ENCODE results near the gene HNRNPD. TPM values are rescaled to one million over a fixed set of nuclear protein-coding genes. Genes with fewer than 3 reads are reported as not detected.

The HNRNPD gene
- polyA plus RNA-seq, 2 of the 4 experiments (the other 2 are of a cell fraction): 125 to 434 TPM

DNA sequence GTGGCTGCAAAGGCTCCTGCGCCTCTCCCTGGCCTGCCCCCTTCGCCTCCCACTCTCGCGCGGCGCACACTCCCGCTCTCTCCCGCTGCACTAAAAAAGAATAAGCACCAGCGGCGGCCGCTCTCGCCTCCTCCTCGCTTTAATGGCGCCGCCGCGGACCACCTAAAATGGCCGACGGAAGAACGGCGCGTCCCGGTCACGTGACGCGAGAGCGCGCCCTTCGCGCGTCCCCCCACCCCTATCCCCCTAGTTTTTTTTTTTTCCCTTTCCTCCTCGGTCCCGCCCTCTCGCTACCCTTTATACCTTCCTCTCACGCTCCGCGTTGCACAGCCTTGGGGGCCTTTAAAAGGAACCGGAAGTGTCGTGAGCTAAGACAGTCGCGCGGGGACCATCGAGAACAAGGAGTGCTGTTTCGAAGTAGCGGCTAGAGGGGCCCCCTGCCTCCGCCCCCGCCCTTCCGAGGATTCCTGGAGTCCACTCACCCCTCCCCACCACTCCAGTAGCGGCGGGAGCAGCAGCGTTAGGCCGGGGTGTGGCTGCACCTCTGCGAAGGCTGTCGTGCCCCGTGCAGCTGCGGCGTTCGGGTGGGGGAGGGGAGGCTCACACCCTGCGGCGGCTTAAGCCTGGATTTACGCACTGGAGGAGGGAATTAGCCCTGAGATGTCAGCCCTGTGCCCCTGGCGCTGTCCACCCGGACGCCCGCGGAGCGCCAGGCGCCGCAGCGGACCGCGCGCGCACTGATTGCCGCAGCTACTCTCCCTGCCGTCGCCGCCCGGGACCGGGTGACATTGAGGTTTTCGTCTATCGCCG lies at the start of gene HNRNPD (continued):
- TF ChIP-seq POLR2AphosphoS2 (conservative IDR thresholded peaks at IDR 0.05; ENCODE audit: low read length): no peak

DNA sequence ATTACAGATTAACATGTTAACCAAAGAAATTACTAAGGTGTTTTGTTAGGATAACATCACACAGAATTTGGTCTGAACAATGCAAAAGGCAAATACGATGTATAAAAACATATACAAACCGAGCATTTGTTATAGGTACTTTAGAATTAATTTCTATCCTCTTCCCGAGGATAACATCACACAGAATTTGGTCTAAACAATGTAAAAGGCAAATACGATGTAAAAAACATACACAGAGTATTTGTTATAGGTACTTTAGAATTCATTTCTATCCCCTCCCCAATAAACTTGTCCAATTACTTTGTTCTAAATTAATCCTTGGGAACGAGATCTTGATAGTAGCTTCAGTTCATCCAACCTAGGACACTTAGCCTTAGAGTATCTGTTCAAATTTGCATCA lies 48.8 kb upstream of the HNRNPD start:
- no peak for DNase-seq (ENCODE audit: low read depth in 1 of 2, low spot score in 1 of 2)
- CTCF ChIA-PET: interaction anchor here (1.0 kb wide), 1 partner anchor 41 kb away, joined by 3 read pairs; no protein-coding TSS in a partner anchor
- 86% methylated on average over 5 of the region's 5 CpGs for WGBS (ENCODE audit: missing lambda C conversion rate)
- peak in 1 of 2 experiments; percentile 4; a peak in 3 of 6 replicates for ATAC-seq
- Histone ChIP-seq H3K4me3 (no peak overlapping the region), H3K9me3 (no peaks in the 10 kb centered on the region), H3K4me2 (no peak overlapping the region), H3K27ac (no peak overlapping the region), H3K4me1 (peaks cover 40% of the 10 kb centered on the region)
- POLR2A ChIA-PET: interaction anchor here (1.6 kb wide), 1 partner anchor 48 kb away, joined by 7 read pairs; the partner anchor contains the start of gene HNRNPD
- FAIRE-seq: no peak
- peak; percentile 49; the same call in 1 of the 2 replicates for TF ChIP-seq TFCP2L1 (CRISPR knock-in tag; IDR thresholded peaks at IDR 0.05)
- 0 out of 2 replicates have a peak, but pooled peaks have one; percentile 4 for TF ChIP-seq RARB (CRISPR knock-in tag; IDR thresholded peaks at IDR 0.05)
- no peak for TF ChIP-seq ATOH8 (CRISPR knock-in tag; IDR thresholded peaks at IDR 0.05; ENCODE audit: low read depth)
- no peak for TF ChIP-seq CBX8 (IDR thresholded peaks at IDR 0.05)

GRCh38 chr4:82421796-82422560 lies 48.2 kb upstream of the HNRNPD start:
- CTCF ChIA-PET: interaction anchor here (0.6 to 1.0 kb wide), 2 partner anchors 41 to 49 kb away, joined by 3 to 4 read pairs; no protein-coding TSS in a partner anchor
- no peak for FAIRE-seq
- TF ChIP-seq POLR2AphosphoS2 (conservative IDR thresholded peaks at IDR 0.05; ENCODE audit: low read length) (0 out of 2 replicates have a peak, but pooled peaks have one; percentile 58), FOSB (CRISPR knock-in tag; IDR thresholded peaks at IDR 0.05) (peak; percentile 34; the same call in 1 of the 2 replicates), TP53 (CRISPR knock-in tag; IDR thresholded peaks at IDR 0.05) (0 out of 2 replicates have a peak, but pooled peaks have one; percentile 12), JUN (IDR thresholded peaks at IDR 0.05) (no peak), ZC3H11A (IDR thresholded peaks at IDR 0.05) (no peak), KDM1A (IDR thresholded peaks at IDR 0.05; ENCODE audit: low read depth) (no peak), CBX2 (IDR thresholded peaks at IDR 0.05; ENCODE audit: borderline replicate concordance, low read depth) (no peak)
- TF ChIP-seq, protein P1, sequence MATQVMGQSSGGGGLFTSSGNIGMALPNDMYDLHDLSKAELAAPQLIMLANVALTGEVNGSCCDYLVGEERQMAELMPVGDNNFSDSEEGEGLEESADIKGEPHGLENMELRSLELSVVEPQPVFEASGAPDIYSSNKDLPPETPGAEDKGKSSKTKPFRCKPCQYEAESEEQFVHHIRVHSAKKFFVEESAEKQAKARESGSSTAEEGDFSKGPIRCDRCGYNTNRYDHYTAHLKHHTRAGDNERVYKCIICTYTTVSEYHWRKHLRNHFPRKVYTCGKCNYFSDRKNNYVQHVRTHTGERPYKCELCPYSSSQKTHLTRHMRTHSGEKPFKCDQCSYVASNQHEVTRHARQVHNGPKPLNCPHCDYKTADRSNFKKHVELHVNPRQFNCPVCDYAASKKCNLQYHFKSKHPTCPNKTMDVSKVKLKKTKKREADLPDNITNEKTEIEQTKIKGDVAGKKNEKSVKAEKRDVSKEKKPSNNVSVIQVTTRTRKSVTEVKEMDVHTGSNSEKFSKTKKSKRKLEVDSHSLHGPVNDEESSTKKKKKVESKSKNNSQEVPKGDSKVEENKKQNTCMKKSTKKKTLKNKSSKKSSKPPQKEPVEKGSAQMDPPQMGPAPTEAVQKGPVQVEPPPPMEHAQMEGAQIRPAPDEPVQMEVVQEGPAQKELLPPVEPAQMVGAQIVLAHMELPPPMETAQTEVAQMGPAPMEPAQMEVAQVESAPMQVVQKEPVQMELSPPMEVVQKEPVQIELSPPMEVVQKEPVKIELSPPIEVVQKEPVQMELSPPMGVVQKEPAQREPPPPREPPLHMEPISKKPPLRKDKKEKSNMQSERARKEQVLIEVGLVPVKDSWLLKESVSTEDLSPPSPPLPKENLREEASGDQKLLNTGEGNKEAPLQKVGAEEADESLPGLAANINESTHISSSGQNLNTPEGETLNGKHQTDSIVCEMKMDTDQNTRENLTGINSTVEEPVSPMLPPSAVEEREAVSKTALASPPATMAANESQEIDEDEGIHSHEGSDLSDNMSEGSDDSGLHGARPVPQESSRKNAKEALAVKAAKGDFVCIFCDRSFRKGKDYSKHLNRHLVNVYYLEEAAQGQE (IDR thresholded peaks at IDR 0.05): peak; percentile 21; the same call in 1 of the 2 replicates
- H3K4me2 ChIP-seq: no peak overlapping the region
- H3K4me3 ChIP-seq: no peak overlapping the region
- POLR2A ChIA-PET: interaction anchor here (1.6 kb wide), 1 partner anchor 48 kb away, joined by 7 read pairs; the partner anchor contains the start of gene HNRNPD
- WGBS (ENCODE audit: missing lambda C conversion rate): 84% methylated on average over 13 of the region's 13 CpGs
- H3K27ac ChIP-seq: no peak overlapping the region
- peaks cover 38% of the 10 kb centered on the region for H3K4me1 ChIP-seq
- peak; percentile 65 to 66 for ATAC-seq
- no peak for DNase-seq (ENCODE audit: low read depth in 1 of 2, low spot score in 1 of 2)
- no peaks in the 10 kb centered on the region for H3K9me3 ChIP-seq

GRCh38 chr4:82419451-82419850 lies 45.7 kb upstream of the HNRNPD start:
- H3K4me1 ChIP-seq: peaks cover 13% of the 10 kb centered on the region
- no peak overlapping the region for H3K27ac ChIP-seq
- H3K4me2 ChIP-seq: no peak overlapping the region
- H3K4me3 ChIP-seq: no peak overlapping the region
- POLR2A ChIA-PET: interaction anchor here (0.6 to 1.8 kb wide), 2 partner anchors 10 to 461 kb away, joined by 3 to 9 read pairs; partner anchors contain the start of gene HNRNPDL
- no peak for ATAC-seq
- no peak for FAIRE-seq
- WGBS (ENCODE audit: missing lambda C conversion rate): 61% methylated on average over 3 of the region's 3 CpGs
- H3K9me3 ChIP-seq: no peaks in the 10 kb centered on the region
- CTCF ChIA-PET: interaction anchor here (2.7 kb wide), 1 partner anchor 10 kb away, joined by 14 read pairs; no protein-coding TSS in a partner anchor
- no peak for DNase-seq (ENCODE audit: low read depth in 1 of 2, low spot score in 1 of 2)
- TF ChIP-seq NPAS2 (CRISPR knock-in tag; IDR thresholded peaks at IDR 0.05; ENCODE audit: borderline replicate concordance) (no peak), ZNF302 (CRISPR knock-in tag; IDR thresholded peaks at IDR 0.05) (no peak), EP300 (IDR thresholded peaks at IDR 0.05) (no peak), TP53 (CRISPR knock-in tag; IDR thresholded peaks at IDR 0.05) (no peak), MAZ (IDR thresholded peaks at IDR 0.05; ENCODE audit: borderline replicate concordance, low read depth, low read length) (no peak), FOSB (CRISPR knock-in tag; IDR thresholded peaks at IDR 0.05) (no peak), CTCF (IDR thresholded peaks at IDR 0.05) (no peak), RFX5 (IDR thresholded peaks at IDR 0.05) (no peak), ZC3H11A (IDR thresholded peaks at IDR 0.05) (no peak), HMGXB4 (CRISPR knock-in tag; IDR thresholded peaks at IDR 0.05; ENCODE audit: borderline replicate concordance) (no peak)

Data from A549 (cell line).